ENCODE data around the gene ALB. TPM values are rescaled to one million over a fixed set of nuclear protein-coding genes. Genes with fewer than 3 reads are reported as not detected.
A peak's percentile ranks its signal among the peaks of the same experiment; 100 is the strongest.

Gene ALB
- total RNA-seq, 1 donor from 2014 or later, result 7.0 TPM

DNA sequence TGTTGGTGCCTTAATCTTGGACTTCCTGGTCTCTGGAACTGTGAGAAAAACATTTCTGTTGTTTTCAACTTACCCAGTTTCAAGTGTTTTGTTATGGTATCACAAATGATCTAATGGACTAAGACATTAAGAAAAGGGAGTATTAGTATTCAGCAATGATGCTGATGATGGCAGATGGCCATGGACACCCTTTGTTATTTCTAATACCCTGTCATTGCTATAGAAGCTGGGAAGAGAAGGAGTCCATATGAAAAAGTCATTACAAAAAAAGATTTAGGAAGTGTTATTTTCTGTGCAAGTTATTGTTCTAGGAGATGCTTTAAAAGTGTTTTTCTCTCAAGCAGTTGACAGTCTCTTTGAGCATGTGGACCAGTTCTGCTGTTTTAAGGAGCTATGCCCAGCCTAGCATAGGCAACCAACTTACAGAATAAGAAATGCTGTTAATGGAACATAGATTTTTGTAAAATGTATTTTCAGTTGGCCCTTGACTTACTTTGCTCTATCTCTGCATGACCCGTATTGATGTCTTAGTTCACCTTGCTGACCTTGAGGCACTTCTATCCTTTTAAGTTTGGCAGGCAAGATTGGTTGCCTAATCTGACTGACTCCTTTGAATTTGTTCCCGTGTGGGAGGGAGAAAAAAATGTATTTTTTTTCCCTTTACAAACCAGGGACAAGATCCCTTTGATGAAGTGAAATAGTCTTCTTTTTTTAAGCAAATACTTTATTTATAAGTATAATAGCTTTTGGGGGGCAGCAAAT, 25.9 kb downstream of the ALB start:
- DNase-seq (ENCODE audit: low spot score), result no peak

DNA sequence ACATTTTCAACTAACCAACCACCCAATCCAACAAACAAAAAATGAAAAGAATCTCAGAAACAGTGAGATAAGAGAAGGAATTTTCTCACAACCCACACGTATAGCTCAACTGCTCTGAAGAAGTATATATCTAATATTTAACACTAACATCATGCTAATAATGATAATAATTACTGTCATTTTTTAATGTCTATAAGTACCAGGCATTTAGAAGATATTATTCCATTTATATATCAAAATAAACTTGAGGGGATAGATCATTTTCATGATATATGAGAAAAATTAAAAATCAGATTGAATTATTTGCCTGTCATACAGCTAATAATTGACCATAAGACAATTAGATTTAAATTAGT, 27.7 kb downstream of the ALB start:
- no peak for DNase-seq (ENCODE audit: low spot score)

DNA sequence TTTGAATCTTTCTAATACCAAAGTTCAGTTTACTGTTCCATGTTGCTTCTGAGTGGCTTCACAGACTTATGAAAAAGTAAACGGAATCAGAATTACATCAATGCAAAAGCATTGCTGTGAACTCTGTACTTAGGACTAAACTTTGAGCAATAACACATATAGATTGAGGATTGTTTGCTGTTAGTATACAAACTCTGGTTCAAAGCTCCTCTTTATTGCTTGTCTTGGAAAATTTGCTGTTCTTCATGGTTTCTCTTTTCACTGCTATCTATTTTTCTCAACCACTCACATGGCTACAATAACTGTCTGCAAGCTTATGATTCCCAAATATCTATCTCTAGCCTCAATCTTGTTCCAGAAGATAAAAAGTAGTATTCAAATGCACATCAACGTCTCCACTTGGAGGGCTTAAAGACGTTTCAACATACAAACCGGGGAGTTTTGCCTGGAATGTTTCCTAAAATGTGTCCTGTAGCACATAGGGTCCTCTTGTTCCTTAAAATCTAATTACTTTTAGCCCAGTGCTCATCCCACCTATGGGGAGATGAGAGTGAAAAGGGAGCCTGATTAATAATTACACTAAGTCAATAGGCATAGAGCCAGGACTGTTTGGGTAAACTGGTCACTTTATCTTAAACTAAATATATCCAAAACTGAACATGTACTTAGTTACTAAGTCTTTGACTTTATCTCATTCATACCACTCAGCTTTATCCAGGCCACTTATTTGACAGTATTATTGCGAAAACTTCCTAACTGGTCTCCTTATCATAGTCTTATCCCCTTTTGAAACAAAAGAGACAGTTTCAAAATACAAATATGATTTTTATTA, 28.3 kb downstream of the ALB start:
- DNase-seq (ENCODE audit: low spot score), result peak; percentile 10

DNA sequence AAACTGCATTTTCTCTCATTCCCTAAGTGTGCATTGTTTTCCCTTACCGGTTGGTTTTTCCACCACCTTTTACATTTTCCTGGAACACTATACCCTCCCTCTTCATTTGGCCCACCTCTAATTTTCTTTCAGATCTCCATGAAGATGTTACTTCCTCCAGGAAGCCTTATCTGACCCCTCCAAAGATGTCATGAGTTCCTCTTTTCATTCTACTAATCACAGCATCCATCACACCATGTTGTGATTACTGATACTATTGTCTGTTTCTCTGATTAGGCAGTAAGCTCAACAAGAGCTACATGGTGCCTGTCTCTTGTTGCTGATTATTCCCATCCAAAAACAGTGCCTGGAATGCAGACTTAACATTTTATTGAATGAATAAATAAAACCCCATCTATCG, 29.1 kb downstream of the ALB start:
- DNase-seq (ENCODE audit: low spot score), result no peak

DNA sequence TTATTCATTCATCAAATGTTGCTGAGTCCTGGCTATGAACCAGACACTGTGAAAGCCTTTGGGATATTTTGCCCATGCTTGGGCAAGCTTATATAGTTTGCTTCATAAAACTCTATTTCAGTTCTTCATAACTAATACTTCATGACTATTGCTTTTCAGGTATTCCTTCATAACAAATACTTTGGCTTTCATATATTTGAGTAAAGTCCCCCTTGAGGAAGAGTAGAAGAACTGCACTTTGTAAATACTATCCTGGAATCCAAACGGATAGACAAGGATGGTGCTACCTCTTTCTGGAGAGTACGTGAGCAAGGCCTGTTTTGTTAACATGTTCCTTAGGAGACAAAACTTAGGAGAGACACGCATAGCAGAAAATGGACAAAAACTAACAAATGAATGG, 30.2 kb downstream of the ALB start:
- no peak for DNase-seq (ENCODE audit: low spot score)

DNA sequence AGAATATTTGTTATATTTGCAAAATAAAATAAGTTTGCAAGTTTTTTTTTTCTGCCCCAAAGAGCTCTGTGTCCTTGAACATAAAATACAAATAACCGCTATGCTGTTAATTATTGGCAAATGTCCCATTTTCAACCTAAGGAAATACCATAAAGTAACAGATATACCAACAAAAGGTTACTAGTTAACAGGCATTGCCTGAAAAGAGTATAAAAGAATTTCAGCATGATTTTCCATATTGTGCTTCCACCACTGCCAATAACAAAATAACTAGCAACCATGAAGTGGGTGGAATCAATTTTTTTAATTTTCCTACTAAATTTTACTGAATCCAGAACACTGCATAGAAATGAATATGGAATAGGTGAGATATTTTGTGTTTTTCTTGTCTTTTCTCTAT, 31.9 kb downstream of the ALB start, which contains the start of gene AFP:
Gene AFP (plus strand): TSS at position 238 of the 400 bp plus-strand sequence. CDS start 42 bp downstream, at position 280.
- DNase-seq (ENCODE audit: low spot score), result no peak

DNA sequence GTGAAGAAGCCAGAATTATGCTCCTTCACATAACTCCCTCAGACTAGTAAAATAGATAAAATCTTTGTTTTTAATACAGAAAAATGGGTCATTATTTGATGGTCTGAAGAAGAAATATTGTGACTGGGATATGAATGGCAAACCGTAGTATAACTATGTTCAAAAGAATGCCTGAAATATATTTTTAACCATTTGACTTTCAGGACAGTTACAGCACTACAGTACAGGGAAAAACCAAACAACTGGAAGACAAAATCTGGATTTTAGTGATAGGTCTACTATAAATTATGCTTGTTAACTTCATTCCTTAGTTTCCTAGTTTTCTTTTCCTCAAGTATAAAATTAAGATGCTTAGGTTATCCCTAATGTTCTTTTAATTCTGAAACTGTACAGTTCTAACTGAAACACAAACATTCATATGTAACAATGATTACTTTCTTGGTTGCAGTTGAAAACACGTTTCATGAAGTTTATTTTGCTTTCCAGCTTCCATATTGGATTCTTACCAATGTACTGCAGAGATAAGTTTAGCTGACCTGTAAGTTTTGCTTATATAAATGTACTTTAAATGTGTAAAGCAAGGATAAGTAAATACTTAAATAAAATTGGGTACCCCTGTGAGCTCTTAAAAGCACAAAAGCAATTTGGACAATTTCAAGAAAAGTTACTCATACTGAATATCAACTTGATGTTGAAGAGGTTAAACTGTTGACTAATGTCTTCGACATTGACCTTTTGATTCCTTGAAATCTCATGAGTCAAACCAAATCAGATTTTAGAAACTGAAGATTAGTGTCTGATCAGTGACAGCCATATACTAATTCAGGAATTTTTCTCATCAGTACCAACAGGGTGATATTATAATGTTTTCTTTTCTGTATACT, 32.8 kb downstream of the ALB start:
- DNase-seq (ENCODE audit: low spot score), result no peak

DNA sequence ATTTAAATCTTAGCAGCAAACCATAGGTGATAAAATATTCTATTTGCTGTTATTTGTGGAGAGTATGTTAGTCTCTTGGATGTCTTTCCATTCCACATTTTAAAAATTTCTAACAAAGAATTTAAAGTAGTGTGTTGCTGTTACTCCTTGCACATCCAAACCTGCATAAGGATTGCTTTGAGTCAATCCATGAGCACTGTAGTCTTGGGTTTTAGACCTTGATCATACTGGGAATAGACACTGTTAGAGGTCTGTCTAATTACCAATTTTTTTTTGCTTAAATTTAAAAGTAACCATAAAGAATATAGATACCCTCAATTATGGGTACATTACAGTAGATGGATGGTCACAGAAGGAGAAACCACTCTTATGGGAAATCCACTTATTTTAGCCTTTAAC, 33.5 kb downstream of the ALB start:
- DNase-seq (ENCODE audit: low spot score), result no peak

DNA sequence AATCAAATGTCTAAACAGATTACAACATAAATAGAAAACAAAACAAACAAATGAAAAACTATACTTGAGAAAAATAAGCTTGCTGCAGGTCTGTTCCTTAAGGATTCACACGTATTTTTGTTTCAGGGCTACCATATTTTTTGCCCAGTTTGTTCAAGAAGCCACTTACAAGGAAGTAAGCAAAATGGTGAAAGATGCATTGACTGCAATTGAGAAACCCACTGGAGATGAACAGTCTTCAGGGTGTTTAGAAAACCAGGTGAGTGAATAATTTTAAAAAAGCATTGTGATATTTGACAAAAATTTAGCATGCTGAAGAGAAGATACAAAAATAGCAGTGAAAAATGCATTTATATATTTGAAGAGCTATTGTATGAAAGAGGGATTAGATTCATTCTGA, 34.0 kb downstream of the ALB start:
- DNase-seq (ENCODE audit: low spot score), result no peak

DNA sequence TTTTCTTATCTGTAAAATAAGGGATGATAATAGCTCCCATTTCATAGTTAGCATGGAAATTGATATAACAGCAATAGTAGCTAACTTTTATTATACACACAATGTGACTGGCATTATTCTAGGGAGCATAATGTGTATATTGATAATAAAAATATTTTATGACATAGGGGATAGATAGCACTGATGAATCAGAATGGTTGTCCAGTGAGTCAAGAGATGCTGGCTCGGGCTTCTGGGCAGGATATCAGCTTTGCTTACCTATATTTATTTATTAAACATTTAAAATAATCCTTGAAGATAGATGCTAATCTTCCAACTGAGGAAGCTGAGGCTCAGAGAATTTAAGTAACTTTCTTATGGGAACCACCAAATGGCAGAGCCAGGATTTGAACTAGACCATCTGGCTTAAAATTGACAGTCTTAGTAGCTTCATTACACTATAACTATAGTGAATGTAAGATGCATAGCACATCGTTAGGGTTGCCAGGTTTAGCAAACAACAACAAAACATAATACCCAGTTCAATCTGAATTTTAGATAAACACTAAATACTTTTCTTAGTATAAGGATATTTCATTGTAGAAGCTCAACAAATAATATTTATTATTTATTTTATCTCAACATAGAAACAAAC, 34.6 kb downstream of the ALB start:
- no peak for DNase-seq (ENCODE audit: low spot score)

DNA sequence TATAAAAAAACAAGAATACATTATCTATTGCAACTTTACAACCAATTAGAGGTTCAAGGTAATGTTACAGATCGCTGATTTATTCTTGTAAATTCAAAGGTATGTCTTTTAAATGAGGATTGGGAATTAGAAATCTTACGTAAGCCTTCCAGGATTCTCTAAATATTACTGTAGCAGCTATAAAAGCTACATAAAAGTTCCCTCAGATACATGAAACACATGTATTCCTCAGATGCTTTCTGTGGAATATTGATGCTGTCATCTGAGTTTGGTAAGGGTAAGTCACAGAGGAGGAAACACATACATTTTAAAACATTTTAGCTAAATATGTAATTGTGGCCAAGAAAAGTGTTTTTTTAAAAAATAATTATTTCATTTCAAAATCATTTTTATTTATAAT, 35.4 kb downstream of the ALB start:
- DNase-seq (ENCODE audit: low spot score), result no peak

DNA sequence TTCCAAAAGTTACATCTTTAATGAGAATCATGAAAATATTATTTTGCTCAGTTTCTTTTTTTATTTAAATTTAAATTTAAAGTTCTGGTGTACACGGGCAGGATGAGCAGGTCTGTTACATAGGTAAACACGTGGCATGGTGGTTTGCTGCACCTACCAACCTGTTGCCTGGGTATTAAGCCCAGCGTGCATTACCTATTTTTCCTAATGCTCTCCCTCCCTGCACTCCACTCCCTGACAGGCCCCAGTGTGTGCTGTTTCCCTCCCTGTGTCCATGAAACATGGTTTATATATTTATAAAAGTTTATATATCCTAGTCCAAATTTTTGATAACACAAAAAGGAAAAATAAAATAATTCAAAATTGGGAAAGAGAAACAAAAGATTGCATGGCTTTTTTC, 35.9 kb downstream of the ALB start:
- DNase-seq (ENCODE audit: low spot score), result no peak

DNA sequence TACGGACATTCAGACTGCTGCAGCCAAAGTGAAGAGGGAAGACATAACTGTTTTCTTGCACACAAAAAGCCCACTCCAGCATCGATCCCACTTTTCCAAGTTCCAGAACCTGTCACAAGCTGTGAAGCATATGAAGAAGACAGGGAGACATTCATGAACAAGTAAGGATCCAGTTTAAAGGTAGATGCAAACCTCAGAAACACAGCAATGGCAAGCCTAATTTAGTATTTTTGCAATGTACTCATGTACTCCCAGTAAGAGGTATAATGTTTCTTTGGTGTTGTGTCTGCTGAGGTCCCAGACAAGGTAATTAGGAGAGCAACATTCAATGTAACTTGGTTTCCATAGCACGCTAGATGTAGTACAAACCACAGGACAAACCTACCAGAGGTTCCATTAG, 36.6 kb downstream of the ALB start:
- DNase-seq (ENCODE audit: low spot score), result no peak

DNA sequence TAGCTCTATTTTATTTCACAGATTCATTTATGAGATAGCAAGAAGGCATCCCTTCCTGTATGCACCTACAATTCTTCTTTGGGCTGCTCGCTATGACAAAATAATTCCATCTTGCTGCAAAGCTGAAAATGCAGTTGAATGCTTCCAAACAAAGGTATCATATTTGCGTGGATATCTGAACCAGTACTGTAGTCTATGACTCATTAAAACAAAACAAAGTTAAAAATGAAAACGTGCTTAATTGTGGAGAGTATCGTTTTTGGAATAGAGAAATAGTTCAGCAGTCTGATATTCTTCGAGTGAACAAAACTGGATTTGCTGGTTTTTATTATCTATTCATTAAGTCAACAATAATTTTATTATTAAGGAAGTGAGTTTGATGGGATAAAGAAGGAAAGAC, 38.2 kb downstream of the ALB start:
- no peak for DNase-seq (ENCODE audit: low spot score)

DNA sequence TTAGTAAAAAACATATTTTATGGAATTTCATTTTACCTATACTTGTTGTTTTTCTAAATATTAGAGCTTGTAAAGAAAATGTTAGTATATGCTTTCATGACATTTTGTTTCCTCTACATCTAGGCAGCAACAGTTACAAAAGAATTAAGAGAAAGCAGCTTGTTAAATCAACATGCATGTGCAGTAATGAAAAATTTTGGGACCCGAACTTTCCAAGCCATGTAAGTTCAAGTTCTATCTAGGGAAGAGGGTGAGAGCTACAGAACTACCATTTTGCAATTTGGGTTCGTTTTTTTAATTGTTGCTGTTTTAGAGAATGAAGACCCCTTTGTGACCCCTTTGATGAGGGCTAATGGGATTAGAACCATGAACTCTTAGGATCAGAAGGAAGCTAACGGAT, 39.1 kb downstream of the ALB start:
- DNase-seq (ENCODE audit: low spot score), result no peak

DNA sequence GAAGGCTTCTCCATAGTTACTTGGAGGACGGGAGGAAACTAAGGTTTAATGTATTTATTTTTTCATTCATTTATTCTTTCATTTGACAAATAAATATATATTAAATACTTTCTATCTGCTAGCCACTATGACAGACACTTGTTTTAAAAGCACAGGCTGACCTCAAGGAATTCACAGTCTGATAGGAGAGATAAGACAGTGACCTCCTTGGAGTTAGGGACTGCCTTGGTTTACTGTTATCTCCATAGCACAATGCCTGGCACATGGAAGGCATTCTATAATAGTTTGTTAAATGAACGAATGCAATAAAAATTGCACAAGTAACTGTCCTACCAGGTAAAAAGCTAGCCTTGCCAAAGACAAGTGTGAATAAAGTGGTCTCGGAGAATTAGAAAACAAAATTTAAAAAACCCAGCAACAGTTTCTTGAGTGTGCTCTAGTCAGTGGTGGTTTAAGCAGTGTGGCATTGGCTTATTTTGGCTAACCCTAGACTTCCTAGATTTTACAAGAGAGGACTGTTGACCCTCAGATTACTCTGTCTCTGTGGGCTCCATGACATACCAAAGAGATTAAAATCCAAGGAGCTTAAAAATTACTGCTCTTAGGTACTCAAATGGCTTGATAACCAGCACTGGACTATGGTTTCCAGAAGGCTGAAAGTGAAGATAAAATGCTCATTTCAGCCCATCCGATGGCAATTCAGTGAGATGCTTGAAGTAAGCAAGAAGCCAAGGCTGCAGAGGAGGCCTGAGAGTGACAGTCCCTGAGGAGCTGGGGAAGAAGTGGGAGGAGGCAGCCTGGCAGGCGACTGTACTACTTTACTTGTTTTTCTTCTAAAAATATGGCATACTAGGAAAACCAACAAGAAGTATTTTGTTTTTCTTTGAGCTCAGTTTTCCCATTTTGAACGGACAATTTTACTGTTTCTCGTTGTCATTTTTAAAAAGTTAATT, 41.6 kb downstream of the ALB start:
- no peak for DNase-seq (ENCODE audit: low spot score)

DNA sequence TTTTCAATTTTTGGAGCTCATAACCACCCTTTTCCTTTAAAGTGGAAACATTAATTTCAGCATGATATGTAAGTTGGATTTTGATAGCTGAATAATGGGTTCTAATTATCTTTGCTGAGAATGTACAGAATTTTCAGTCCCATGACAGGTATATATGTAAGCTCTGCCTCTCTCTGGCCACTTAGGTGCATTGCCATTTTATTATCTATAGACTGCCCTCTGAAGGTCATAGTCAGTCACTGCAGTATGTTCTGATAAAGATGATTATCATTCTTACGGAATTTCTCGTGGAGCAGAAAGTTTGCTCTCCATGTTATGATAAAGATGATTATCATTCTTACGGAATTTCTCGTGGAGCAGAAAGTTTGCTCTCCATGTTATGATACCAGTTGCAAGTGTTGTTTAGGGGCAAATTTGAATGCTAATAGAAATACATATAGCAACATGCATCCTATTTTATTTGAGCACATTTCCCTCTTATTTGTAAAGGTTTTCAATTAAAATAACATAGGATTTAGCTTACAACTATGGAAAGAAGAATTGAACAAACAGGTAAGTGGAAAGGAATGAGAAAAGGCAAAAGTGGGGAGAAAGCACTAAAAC, 42.4 kb downstream of the ALB start:
- peak; percentile 31 for DNase-seq (ENCODE audit: low spot score)

DNA sequence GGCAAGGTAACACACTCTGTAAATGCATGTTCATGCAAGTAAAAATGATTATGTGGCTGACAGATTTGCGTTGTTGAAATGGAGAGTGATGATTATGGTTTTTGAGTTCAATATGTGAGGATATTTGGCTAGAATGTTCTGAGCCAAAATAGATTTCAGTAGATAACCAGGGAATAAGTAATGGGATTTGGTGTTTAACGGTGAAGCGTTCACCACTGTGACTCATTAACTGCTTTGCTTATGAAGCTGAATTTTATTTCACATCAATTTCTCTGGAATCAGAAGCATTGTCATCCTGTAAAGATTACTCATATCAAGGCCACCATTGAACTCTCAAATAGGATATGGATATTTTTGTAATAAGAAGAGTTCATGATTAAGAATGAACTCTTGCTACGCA, 43.6 kb downstream of the ALB start:
- DNase-seq (ENCODE audit: low spot score), result no peak

DNA sequence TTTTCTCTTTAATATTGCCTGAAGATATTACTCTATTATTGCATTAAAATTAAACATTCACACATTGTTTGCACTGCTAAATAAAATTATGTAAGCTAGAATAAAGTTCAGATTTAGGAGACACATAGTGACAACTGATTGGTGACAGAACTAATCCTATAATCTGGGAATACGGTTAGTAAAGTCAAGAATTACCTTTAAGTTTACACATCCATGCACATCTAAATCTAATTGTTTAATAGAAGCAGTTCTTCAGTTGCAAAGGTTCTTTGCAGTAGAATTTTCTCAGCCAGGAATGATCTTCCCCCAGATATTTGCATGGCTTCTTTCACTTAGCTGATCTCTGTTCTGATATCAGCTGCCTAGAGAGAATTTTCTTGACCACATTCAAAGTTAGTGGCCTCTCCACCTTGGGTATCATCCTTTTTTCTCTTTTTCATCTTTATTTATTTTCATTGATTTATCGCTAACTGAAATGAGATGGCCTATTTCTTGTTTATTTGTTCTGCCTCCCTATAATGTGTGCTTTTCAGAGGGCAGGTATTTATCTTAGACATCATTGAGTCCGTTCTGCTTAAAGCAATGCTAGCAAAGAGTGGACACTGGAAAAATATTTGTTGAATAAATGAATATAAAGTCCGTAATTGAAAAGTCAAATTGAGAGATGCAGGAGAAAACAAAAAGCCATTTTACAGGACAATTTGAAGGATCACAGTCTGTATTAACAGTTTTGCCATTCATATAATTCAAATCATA, 44.5 kb downstream of the ALB start:
- DNase-seq (ENCODE audit: low spot score), result no peak

Data from umbilical cord (tissue), 2 donors.